A549 treated with Mapracorat at 1 μM for 4 hours (cell line): ENCODE results near the gene QARS1. TPM values are rescaled to one million over a fixed set of nuclear protein-coding genes. Genes with fewer than 3 reads are reported as not detected.

Experiments
- total RNA-seq: library from RNA; stranded (reverse); fragments of 200-300 nt; extraction: Qiagen RNA extraction; gene quantifications from 5 replicates; pipeline ENCODE4 v1.2.3, GENCODE V29; 2022

Gene QARS1
- 121 to 151 TPM (median 137 TPM) in 5 replicates for total RNA-seq

GRCh38 chr3:49104427-49105291 is at the start of gene QARS1:
Gene QARS1 (minus strand): TSS chr3:49104757. CDS start chr3:49104733, 24 bp downstream.

GRCh38 chr3:49132437-49133225 is 28.1 kb upstream of the QARS1 start, which contains the start of gene LAMB2:
Gene LAMB2 (minus strand): TSS chr3:49133050. CDS start chr3:49132867, 183 bp downstream.

GRCh38 chr3:49120438-49121131 is 16.0 kb upstream of the QARS1 start, which contains the start of gene USP19:
Gene USP19 (minus strand): TSS chr3:49120823. CDS start chr3:49119145, 1,678 bp downstream.

GRCh38 chr3:49093853-49094767 is 10.4 kb downstream of the QARS1 start, which contains the start of gene QRICH1:
Gene QRICH1 (minus strand): TSS chr3:49094071. CDS start chr3:49077017, 17,054 bp downstream.

Other genes with a start within 250 kb of the QARS1 start
- gene SLC25A20, start 205.9 kb downstream of the QARS1 start, total RNA-seq, result 10.0 to 12.2 TPM (median 10.6 TPM) in 5 replicates
- 53.1 to 63.5 TPM (median 57.3 TPM) in 5 replicates for gene ARIH2, start 185.9 kb downstream of the QARS1 start, total RNA-seq
- gene P4HTM, start 114.5 kb downstream of the QARS1 start, total RNA-seq, result 12.7 to 19.4 TPM (median 18.5 TPM) in 5 replicates
- gene WDR6, start 97.4 kb downstream of the QARS1 start, total RNA-seq, result 56.1 to 78.2 TPM (median 75.6 TPM) in 5 replicates
- 19.6 to 25.4 TPM (median 24.4 TPM) in 5 replicates for gene DALRD3, start 86.2 kb downstream of the QARS1 start, total RNA-seq
- 61.9 to 93.9 TPM (median 86.0 TPM) in 5 replicates for gene NDUFAF3, start 82.6 kb downstream of the QARS1 start, total RNA-seq
- gene IMPDH2, start 75.4 kb downstream of the QARS1 start, total RNA-seq, result 151 to 161 TPM (median 154 TPM) in 5 replicates
- gene QRICH1, start 10.7 kb downstream of the QARS1 start, total RNA-seq, result 37.1 to 40.0 TPM (median 38.9 TPM) in 5 replicates
- 17.2 to 23.8 TPM (median 23.3 TPM) in 5 replicates for gene USP19, start 16.1 kb upstream of the QARS1 start, total RNA-seq
- 82.0 to 115 TPM (median 113 TPM) in 5 replicates for gene LAMB2, start 28.3 kb upstream of the QARS1 start, total RNA-seq
- 12.1 to 15.3 TPM (median 12.2 TPM) in 5 replicates for gene CCDC71, start 61.6 kb upstream of the QARS1 start, total RNA-seq
- gene KLHDC8B, start 66.8 kb upstream of the QARS1 start, total RNA-seq, result 4.4 to 7.0 TPM (median 5.7 TPM) in 5 replicates
- gene C3orf62, start 172.5 kb upstream of the QARS1 start, total RNA-seq, result 1.5 to 2.5 TPM (median 1.8 TPM) in 5 replicates
- gene USP4, start 235.3 kb upstream of the QARS1 start, total RNA-seq, result 11.4 to 15.4 TPM (median 13.8 TPM) in 5 replicates